GM19455 (cell line): ENCODE measurements around the gene LRRC73.

Experiments used
- ATAC-seq: cut with Tn5 transposase; IDR thresholded peaks from one replicate; pipeline ENCODE4 v1.9.1; 2021; ENCODE audit not compliant: unreplicated experiment

Gene LRRC73

GRCh38 chr6:43493833-43494232, 16.3 kb downstream of the LRRC73 start:
- ATAC-seq = no peak

GRCh38 chr6:43493230-43493629, 16.9 kb downstream of the LRRC73 start:
- ATAC-seq = no peak

GRCh38 chr6:43492673-43493072, 17.5 kb downstream of the LRRC73 start:
- ATAC-seq = no peak

GRCh38 chr6:43491750-43492661, 18.1 kb downstream of the LRRC73 start:
- no peak for ATAC-seq

DNA sequence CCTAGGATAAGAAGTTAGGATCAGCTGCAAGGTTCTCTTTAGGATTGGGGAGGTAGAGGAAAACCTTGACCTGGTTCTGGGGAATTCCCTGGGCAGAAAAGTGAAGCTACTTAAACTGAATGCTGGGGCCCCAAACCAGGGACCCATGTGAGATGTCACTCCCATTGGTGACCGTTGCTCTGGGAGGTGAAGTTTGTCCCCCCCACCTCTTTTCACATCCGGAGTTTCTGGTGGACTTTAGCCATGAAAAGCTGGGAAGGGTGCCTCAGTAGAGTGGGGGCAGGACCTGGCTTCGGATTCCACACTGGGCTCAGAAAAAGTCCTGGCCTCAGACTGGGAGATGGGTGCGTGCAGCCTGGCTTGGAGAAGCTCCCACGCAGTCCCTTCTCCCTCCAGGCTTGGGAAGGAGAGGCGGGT, 19.6 kb downstream of the LRRC73 start:
- no peak for ATAC-seq

DNA sequence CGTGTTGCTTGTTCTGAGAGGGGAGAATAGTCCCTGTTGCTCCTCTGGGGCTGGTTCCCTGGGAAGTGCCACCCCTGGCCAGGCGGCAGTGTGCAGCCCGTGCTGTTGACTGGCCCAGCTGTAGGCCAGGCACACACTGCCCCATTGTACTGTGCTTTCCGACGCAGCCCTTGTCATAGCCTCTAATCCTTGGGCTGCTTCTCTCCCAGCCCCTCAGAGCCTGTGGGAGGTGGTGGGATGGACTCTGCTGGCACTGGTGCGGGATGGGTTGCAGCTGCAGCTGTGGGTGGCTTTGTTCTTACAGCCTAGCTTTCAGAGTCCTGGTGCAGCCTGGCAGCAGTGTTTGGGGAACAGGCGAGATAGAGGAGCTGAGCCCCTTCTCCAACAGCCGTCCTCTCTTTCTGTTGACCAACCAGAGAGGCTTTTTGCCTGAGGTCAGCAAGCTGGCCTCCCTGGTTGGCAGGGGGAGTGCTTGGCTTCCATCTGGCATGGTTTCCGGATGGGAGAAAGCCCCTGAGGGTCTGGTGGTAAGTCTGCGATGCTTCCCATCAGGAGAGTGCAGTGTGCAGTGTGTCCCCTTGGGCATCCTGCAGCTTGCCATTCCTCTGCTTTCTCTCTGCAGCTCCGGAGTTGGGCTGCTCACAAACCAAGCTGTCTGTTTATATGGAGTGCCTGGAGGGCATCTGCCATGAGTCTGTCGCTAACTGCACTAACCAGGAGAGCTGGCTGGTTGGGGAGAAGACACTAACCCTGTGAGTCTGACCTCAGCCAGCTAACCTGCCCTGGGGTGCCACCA, 20.7 kb downstream of the LRRC73 start:
- no peak for ATAC-seq

DNA sequence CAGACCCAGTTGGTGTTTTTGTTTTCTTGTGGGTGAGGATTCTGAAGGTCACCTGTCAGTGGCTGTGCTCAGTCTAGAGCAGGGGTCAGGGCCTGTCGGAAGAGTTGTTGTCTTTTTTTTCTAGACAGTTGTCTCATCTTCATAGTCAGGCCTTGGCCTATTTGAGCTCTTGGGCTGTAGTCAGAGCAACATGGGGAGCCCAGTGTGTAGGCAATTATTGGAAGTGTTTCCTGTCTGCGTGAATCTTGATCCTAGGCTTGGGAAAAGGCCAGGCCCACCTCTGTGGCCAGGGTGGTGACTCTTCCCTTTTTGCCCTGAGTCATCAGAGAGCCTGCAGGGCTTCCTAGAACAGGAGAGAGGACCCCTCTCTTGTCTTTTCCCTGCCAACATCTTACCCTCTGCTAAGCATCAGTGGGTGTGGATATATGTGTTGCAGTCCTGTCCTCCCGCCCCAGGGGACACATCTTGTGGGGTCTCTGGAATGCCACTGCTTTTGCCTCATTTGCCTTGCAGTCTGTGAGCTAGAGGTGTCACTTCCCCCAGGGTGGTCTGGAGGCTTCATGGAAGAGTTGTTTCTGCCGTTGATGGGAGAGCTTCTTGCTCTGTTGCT, 21.4 kb downstream of the LRRC73 start:
- ATAC-seq = no peak

- ATAC-seq = no peak
Measured at GRCh38 chr6:43481591-43482236, 28.4 kb downstream of the LRRC73 start.

- ATAC-seq = no peak
Measured at GRCh38 chr6:43481075-43481474, 29.1 kb downstream of the LRRC73 start.

DNA sequence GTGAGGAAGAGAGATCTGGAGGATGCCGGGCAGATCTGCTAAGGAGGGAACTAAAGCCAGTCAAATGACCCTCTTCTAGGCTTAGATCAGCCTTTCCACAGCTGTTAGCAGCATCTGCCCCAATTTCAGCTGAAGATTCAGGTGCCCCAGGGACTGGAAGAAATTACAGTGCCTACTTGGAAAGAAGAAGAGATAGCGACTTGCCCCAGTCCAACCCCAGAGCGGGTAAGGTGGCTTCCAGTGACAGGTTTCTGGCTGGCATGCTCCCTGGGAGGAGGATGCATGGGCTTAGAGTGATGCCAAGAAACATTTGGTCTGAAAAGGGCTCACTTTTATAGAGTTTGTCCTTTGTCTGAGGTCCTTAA, 32.2 kb downstream of the LRRC73 start:
- ATAC-seq = no peak

DNA sequence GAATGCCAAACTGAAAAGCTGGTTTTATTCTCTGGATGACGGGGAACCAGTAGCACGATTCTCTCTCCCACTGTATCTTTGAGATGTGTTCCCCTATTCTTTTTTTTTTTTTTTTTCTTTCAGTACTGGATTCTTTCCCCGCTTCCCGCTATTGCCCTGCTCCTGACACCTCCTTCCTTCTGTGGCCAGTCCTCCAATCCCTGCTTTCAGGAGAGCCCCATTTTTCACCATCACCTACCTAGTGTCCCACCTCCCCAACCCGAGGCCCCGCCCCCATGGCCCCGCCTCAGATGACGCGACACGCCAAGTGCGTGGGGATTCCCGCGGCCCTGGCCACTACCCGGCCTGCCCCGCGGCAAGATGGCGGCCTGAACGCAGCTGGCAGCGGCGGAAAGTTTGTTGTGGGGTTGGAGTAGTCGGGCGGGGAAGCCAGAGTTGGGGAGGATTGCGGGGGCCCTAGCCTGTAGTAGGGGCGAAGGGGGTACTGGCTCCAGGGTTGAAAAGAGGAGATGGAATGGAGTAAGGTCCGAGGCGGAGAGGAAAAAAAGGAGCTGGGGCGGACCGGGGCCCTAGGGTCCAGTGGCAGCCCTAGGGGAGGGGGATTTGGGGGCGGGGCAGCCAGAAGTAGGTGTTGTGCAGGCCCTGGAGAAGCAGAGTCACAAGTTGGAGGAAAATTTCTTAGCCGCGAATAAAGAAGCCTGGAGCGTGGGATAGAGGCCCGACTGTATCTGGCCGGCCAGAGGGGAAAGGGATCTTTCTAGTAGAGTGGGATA, 32.7 kb downstream of the LRRC73 start, which contains the start of gene TJAP1:
TJAP1 (plus strand) TSS at position 336 of the 773 bp plus-strand sequence. CDS start 21,432 bp downstream, outside the sequence.
- ATAC-seq = peak; percentile 93

DNA sequence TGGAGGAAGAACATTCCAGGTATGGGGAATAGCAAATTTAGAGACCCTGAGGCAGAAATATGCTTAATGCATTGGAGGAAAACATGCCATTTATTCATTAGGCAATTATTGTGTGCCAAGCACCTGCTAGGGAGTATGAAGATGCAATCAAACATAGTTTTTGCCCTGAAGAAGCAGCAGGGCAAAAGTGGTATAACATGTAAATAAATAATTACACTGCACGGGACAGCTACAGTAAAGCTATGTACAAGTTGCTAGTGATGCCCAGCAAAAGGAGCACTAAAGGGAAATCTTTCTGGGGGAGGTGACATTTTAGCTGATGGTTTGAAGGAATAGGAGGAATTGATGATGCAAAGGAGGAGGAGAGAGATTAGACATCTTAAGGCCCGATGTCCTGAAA, 33.4 kb downstream of the LRRC73 start:
- ATAC-seq = no peak

DNA sequence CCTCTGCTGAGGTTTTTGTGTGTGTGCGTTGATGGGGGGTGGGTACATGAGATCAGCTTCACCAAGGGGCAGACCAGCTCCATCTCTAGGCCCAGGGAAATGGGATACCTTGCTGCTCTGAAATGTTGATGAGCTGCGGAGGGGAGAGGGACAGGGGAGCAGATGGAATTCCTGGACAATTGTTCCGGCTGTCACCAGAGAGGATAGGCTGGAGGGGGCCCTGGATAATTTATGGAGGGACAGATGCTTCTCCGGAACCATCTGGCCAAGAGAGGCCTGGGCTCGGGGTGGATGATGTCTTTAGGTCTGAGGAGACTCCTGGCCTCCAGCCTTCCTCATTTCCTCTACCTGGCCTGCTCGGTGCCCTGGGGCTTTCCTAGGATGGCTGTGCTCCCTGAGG, 34.6 kb downstream of the LRRC73 start:
- ATAC-seq = no peak

DNA sequence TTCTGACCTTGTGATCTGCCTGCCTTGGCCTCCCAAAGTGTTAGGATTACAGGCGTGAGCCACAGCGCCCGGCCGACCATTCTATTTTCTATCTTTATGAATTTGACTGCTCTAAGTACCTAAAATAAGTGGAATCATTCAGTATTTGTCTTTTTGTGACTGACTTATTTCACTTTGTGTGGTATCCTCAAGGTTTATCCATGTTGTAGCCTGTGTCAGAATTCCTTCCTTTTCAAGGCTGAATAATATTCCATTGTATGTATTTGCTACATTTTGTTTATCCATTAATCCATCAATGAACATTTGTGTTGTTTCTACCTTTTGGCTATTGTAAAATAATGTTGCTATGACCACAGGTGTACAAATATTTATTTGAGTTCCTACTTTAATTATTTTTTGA, 37.6 kb downstream of the LRRC73 start:
- no peak for ATAC-seq

GRCh38 chr6:43471399-43471798, 38.7 kb downstream of the LRRC73 start:
- ATAC-seq = no peak

GRCh38 chr6:43469947-43470346, 40.2 kb downstream of the LRRC73 start:
- ATAC-seq = no peak

- ATAC-seq = no peak
Measured at GRCh38 chr6:43468748-43469681, 41.1 kb downstream of the LRRC73 start.

DNA sequence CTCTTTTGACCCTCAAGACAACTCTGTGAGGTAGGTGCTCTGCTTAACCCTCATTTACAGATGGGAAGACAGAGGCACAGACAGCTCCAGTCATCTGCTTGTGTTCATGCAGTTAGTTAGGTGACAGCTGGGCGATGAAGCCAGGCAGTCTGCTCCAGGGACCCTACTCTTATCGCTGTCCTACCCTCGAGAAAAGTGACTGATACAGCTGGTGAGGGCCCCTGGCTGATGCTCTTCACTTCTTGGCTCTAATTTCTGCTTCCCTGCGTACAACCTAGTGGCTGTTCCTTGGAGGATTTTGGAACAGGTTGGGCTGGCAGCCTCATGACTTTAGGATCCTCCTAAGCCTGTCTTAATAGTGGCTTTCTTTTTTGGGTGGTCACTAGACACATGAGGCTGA, 41.9 kb downstream of the LRRC73 start:
- ATAC-seq = no peak

GRCh38 chr6:43467752-43468151, 42.4 kb downstream of the LRRC73 start:
- ATAC-seq = no peak
